Psoas muscle (tissue), 8 donors: ENCODE data around the gene STOM. TPM values are rescaled to one million over a fixed set of nuclear protein-coding genes. Genes with fewer than 3 reads are reported as not detected.

Source experiments
- ATAC-seq, 4 donors: fragments of 200-7000 bp; cut with Tn5 transposase; one replicate each; pipeline ENCODE4 v1.9.1; 2020; ENCODE audit warnings: moderate library complexity in 3 of 4, mild to moderate bottlenecking in 2 of 4
- DNase-seq, 2 donors: peaks; one replicate each; pipeline ENCODE4 v3.0.0-alpha.2; 2020
- H3K27ac ChIP-seq: fragments of 200-600 bp; one replicate; pipeline ENCODE4 v1.8.0; 2022
- H3K27me3 ChIP-seq, 3 donors: fragments of 200-600 bp in 1 of 3; one replicate each; pipeline versions ENCODE4 v1.6.1 to v1.8.0; 2013 to 2022; ENCODE audit warnings: low read length in 2 of 3, mild to moderate bottlenecking in 2 of 3, moderate library complexity in 1 of 3; ENCODE audit not compliant: insufficient read depth in 3 of 3
- H3K36me3 ChIP-seq, 2 donors: fragments of 200-600 bp in 1 of 2; one replicate each; pipeline versions ENCODE4 v1.6.1 to v1.8.0; 2013 to 2022; ENCODE audit warnings: low read depth in 1 of 2, mild to moderate bottlenecking in 1 of 2, moderate library complexity in 1 of 2; ENCODE audit not compliant: insufficient read depth in 1 of 2
- H3K4me1 ChIP-seq: fragments of 200-600 bp; one replicate; pipeline ENCODE4 v1.8.0; 2022
- H3K4me3 ChIP-seq: fragments of 200-600 bp; one replicate; pipeline ENCODE4 v1.8.0; 2022; ENCODE audit warnings: mild to moderate bottlenecking
- H3K9me3 ChIP-seq: fragments of 200-600 bp; one replicate; pipeline ENCODE4 v1.8.0; 2022
- WGBS, 3 donors: extraction: QIAGEN DNeasy Blood & Tissue Kit; methylation state at CpG; one replicate each; pipeline versions ENCODE4 v1.1.6 to v1.1.7; 2013; 5-methylcytosine and 5-hydroxymethylcytosine counted together
- intact Hi-C, 2 donors: fragments of 100-400 bp; cut with DNase I; formaldehyde crosslinking; loops; one replicate each; pipeline versions ENCODE4 v1.11.0 to v1.14.2; 2022
- polyA plus RNA-seq, 3 donors: library from polyadenylated mRNA; stranded (reverse); fragments of 200-250 nt; gene quantifications; one replicate each; pipeline ENCODE4 v1.2.3, GENCODE V29; 2013
- total RNA-seq, 4 donors: library from RNA; stranded (reverse); fragmentation: NEBNext Ultra II Directional in 2 of 4; extraction: Animal tissue kit (Norgen Biotek cat#: 25700) in 2 of 4; gene quantifications; one replicate each; pipeline versions ENCODE4 v1.2.1 to v1.2.4, GENCODE V29; 2021 to 2023
- TF ChIP-seq, protein P1 (sequence below): fragments of 200-600 bp; IDR thresholded peaks from one replicate; pipeline ENCODE4 v1.8.0; 2022; ENCODE audit warnings: antibody characterized with exemption
- donor health status: healthy with polysubstance abuse.
- donor health status: DM: no; HTN: no; CAD: no; lungs with moderate emphysema.
- donor health status: Bipolar disorder and iron deficiency.
- donor health status: healthy.
- donor health status: DM: yes; HTN: yes; CAD: no.
- donor health status: DM: no; HTN: no; CAD: no.
- donor health status: DM: no; HTN: no; CAD: no.
- donor health status: DM: yes; HTN: yes; CAD: no.

Gene STOM
- total and polyA plus RNA-seq, 7 donors, result 53.2 to 237 (median 89.6) TPM

DNA sequence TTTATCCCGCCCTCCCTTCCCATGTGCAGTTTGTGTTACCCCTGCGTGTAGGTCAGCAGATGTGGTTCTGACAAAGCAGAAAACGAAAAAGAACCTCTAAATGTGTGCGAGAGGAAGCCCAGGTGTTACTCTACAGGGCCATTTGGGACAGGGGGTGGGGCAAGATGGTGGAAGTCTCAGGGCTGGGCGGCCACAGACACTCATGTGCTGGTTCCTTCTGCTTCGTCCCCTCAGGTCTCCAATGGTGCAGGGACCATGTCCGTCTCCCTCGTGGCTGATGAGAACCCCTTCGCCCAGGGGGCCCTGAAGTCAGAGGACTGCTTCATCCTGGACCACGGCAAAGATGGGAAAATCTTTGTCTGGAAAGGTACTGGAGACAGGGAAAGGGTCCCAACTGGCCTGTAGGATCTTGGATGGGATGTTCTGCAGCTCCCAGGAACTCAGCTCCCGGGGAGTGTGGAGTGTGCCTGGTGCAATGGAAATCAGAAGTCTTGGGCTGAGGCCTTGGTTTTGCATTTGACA, 53.1 kb downstream of the STOM start:
- intact Hi-C loops, result loop anchor here (1.0 to 5.0 kb wide), 2 partner anchors 60 to 105 kb away; no protein-coding TSS in a partner anchor
- Histone ChIP-seq H3K27ac (peak overlapping the region; percentile 33), H3K27me3 (no peaks in the 10 kb centered on the region), H3K4me1 (peaks cover 5% of the 10 kb centered on the region), H3K36me3 (peaks cover 0 to 95% of the 10 kb centered on the region in 2 donors), H3K4me3 (no peak overlapping the region), H3K9me3 (no peaks in the 10 kb centered on the region)
- DNase-seq, result no peak
- TF ChIP-seq, protein P1, sequence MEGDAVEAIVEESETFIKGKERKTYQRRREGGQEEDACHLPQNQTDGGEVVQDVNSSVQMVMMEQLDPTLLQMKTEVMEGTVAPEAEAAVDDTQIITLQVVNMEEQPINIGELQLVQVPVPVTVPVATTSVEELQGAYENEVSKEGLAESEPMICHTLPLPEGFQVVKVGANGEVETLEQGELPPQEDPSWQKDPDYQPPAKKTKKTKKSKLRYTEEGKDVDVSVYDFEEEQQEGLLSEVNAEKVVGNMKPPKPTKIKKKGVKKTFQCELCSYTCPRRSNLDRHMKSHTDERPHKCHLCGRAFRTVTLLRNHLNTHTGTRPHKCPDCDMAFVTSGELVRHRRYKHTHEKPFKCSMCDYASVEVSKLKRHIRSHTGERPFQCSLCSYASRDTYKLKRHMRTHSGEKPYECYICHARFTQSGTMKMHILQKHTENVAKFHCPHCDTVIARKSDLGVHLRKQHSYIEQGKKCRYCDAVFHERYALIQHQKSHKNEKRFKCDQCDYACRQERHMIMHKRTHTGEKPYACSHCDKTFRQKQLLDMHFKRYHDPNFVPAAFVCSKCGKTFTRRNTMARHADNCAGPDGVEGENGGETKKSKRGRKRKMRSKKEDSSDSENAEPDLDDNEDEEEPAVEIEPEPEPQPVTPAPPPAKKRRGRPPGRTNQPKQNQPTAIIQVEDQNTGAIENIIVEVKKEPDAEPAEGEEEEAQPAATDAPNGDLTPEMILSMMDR, result no peak
- ATAC-seq, result no peak
- WGBS, 3 donors, result 84 to 91% (median 87%) methylated on average over 11 of the region's 11 CpGs

DNA sequence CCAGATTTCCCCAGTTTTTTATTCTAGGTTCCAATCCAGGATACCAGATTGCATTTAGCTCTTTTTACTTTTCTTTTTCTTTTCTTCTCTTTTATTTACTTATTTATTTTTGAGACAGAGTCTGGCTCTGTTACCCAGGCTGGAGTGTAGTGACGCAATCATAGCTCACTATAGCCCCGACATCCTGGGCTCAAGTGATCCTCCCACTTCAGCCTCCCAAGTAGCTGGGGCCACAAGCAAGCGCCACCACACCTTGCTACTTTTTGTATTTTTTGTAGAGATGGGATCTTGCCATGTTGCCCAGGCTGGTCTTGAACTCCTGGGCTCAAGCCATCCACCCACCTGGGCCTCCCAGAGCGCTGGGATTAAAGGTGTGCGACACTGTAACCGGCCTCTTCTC, 53.7 kb downstream of the STOM start:
- Histone ChIP-seq H3K27ac (peak overlapping the region; percentile 33), H3K27me3 (no peaks in the 10 kb centered on the region), H3K4me3 (no peak overlapping the region), H3K9me3 (no peaks in the 10 kb centered on the region), H3K4me1 (peaks cover 5% of the 10 kb centered on the region), H3K36me3 (peaks cover 0 to 95% of the 10 kb centered on the region in 2 donors)
- ATAC-seq (no peak), DNase-seq (no peak)
- WGBS, 3 donors, result 93 to 99% (median 95%) methylated on average over 6 of the region's 6 CpGs
- TF ChIP-seq, protein P1, result no peak
- intact Hi-C loops, result loop anchor here (5.0 kb wide), 1 partner anchor 104 kb away; no protein-coding TSS in a partner anchor

DNA sequence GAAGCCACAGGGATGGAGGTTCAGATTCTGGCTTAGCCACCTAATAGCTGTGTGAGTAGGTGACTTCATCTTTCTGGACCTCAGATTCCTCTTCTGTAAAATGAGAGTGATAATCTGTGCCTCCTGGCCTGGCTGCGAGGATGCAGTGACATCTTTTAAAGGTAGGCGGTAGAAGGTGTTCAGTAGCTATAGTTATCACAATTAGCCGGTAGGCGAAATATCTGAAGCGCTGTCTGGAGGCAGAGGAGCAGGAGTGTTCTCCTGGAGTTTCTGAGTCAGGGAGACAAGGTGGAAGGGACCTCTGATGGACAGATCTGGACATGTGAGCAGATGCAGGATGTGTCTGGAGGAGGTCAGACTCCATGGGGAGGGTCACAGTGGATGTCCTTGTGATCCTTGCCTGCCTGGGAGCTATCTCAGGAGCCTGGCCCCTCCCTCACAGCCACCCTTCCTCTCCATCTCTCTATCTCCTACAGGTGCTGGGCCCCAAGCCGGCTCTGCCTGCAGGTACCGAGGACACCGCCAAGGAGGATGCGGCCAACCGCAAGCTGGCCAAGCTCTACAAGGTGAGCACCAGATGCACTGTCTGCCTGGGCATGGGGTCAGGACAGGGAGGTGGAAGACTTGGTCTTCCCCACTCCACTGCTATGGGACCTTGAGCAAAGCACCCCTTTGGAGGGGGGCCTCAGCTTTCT, 56.4 kb downstream of the STOM start:
- no peak overlapping the region for H3K27ac ChIP-seq
- WGBS, 3 donors, result 94 to 98% (median 97%) methylated on average over 10 of the region's 10 CpGs

DNA sequence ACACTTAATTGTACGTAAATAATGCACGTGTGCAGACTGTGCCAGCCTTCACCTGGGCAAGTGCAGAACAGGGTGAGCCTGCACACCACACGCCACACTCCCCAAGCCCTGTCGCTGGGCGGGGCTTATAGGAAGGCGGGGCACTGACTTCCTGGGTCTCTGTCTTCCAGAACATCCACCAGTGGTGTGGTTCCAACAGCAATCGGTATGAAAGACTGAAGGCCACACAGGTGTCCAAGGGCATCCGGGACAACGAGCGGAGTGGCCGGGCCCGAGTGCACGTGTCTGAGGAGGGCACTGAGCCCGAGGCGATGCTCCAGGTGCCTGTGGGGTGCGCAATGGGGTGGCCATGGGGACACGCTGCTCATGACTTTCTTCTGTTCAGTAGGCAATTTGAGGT, 57.9 kb downstream of the STOM start:
- no peaks in the 10 kb centered on the region for H3K4me1 ChIP-seq
- TF ChIP-seq, protein P1, result no peak
- ATAC-seq, result no peak
- no peaks in the 10 kb centered on the region for H3K27me3 ChIP-seq
- DNase-seq, result no peak
- no peak overlapping the region for H3K27ac ChIP-seq
- intact Hi-C loops, result loop anchor here in 1 of 2 donors (5.0 kb wide), 1 partner anchor 60 kb away; no protein-coding TSS in a partner anchor
- H3K36me3 ChIP-seq, result peaks cover 3 to 98% of the 10 kb centered on the region in 2 donors
- H3K4me3 ChIP-seq, result no peak overlapping the region
- 86 to 91% (median 87%) methylated on average over 17 of the region's 17 CpGs for WGBS, 3 donors
- H3K9me3 ChIP-seq, result no peaks in the 10 kb centered on the region

More for the DNA sequence above, 56.4 kb downstream of the STOM start:
- Histone ChIP-seq H3K36me3 (peaks cover 3 to 98% of the 10 kb centered on the region in 2 donors), H3K27me3 (no peaks in the 10 kb centered on the region), H3K9me3 (no peaks in the 10 kb centered on the region), H3K4me3 (no peak overlapping the region), H3K4me1 (no peaks in the 10 kb centered on the region)
- ATAC-seq, result no peak
- intact Hi-C loops, result loop anchor here in 1 of 2 donors (5.0 kb wide), 1 partner anchor 61 kb away; no protein-coding TSS in a partner anchor
- TF ChIP-seq, protein P1, result no peak
- no peak for DNase-seq
